ENCODE measurements around the gene KRT77.

Gene KRT77

GRCh38 chr12:52682938-52683574, 20.3 kb downstream of the KRT77 start:
- TF ChIP-seq ZFX (IDR thresholded peaks at IDR 0.05) (no peak), CTCF (conservative IDR thresholded peaks at IDR 0.05) (no peak)
- H3K27ac ChIP-seq, result no peak overlapping the region

- H3K27ac ChIP-seq, result no peak overlapping the region
- TF ChIP-seq CTCF (conservative IDR thresholded peaks at IDR 0.05), result no peak
- TF ChIP-seq ZFX (IDR thresholded peaks at IDR 0.05), result no peak
Measured at GRCh38 chr12:52682381-52682660, 21.0 kb downstream of the KRT77 start.

GRCh38 chr12:52681526-52682380, 21.6 kb downstream of the KRT77 start:
- TF ChIP-seq ZFX (IDR thresholded peaks at IDR 0.05) (no peak), CTCF (conservative IDR thresholded peaks at IDR 0.05) (no peak)
- H3K27ac ChIP-seq, result no peak overlapping the region

GRCh38 chr12:52680363-52680762, 23.0 kb downstream of the KRT77 start, which contains the start of gene KRT1:
Gene KRT1, minus strand, starts transcription at chr12:52680407. Its CDS starts 59 bp downstream, at chr12:52680348.
- TF ChIP-seq CTCF (conservative IDR thresholded peaks at IDR 0.05) (no peak), ZFX (IDR thresholded peaks at IDR 0.05) (no peak)
- H3K27ac ChIP-seq, result no peak within 1 kb of the TSS

DNA sequence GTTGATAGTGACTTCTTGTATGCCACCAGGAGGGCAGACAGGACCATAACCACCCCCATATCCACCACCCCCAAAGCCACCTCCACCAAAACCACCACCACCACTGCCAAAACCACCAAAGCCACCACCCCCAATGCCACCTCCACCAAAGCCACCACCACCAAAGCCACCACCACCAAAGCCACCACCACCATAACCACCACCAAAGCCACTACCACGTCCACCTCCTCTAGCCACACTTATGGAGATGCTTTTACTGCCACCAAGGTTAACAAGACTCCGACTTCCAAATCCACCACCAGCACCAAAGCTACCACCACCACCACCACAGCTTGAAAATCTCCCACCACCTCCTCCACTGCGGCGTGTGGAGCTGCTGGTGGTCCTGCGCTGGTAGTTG, 23.4 kb downstream of the KRT77 start:
- TF ChIP-seq CTCF (conservative IDR thresholded peaks at IDR 0.05) (no peak), ZFX (IDR thresholded peaks at IDR 0.05) (no peak)
- no peak overlapping the region for H3K27ac ChIP-seq

DNA sequence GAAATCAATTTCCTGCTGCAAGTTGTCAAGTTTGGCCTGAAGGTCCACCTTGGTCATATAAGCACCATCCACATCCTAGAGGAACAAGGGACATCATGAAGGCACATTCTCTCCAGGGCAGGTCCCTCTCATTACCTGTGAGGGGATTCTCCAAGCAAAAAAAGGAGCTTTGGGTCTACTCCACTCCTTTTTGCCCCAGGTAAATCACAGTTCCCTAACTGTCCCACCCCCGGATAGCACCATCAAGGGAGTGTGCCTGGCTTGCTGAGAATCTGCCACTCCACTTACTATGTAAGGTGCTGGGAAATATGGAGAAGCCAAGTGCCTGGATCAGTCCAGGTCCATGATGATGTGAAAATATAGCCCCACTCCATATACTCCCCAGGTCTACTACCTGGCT, 25.7 kb downstream of the KRT77 start:
- TF ChIP-seq ZFX (IDR thresholded peaks at IDR 0.05) (no peak), CTCF (conservative IDR thresholded peaks at IDR 0.05) (no peak)
- H3K27ac ChIP-seq, result no peak overlapping the region

- no peak for TF ChIP-seq CTCF (conservative IDR thresholded peaks at IDR 0.05)
- TF ChIP-seq ZFX (IDR thresholded peaks at IDR 0.05), result no peak
- H3K27ac ChIP-seq, result no peak overlapping the region
Measured at GRCh38 chr12:52677126-52677525, 26.2 kb downstream of the KRT77 start.
